Measurements from ENCODE around the gene CUL1.

CUL1 gene

DNA sequence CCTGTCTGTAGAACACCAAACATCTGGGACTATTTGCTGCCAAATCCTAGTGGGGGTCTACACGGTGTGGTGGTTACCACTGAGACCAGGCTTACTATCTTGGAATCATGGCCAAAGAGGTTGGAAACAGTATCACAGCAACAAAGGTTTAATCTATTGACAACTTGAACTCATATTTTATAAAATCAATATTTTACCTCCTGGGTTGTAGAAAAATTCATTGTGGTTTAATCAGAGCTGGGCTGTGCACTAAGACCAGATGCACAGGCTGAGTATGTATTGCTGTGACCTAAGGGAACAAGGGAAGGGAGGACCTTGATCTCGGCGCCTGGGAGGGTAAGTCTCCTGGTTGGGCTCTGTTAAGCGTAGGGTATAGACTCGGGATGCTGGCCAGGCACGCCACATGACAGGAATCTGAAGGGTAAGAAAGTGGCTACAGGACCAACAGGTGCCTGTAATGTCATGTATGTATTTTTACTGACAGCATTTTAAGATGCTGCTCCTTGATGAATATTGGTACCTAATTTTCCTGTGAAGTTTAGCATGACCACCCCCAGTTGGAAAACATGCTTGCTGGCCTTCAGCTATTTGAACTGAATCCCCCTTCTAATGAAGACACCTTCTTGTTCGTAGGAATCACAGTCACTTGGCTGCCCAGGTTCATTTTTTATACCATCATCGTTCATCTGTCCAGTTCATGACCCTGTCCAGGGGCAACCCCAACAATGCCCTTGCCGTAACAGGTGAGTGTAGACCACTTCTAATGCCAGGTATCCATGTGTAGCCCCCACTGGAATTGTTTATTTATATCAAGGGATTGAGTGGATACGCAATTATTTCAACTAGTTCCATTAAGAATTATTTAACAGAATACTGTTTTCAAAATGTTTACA is 105.9 kb downstream of the CUL1 start:
- DNase-seq (ENCODE audit: low read depth in 3 of 3) = no peak

DNA sequence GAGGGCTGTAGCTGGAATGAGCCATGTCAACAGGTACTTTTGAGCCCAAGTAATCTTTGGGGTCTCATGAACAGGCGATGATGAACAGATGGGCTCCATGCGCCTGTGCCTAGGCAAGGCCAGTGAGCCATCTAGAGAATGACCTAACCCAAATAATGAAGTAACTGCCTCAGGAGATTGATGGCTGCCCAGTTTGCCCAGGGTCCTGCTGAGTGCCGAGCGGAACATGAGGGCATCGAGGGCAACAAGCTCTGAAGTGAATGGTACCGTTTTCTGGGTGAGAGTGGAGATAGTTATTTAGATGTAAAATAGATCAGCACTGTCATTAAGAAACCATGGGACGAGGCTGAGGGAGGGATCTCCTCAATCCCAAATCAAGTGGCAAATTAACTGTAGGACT is 107.5 kb downstream of the CUL1 start:
- DNase-seq (ENCODE audit: low read depth in 3 of 3) = no peak

DNA sequence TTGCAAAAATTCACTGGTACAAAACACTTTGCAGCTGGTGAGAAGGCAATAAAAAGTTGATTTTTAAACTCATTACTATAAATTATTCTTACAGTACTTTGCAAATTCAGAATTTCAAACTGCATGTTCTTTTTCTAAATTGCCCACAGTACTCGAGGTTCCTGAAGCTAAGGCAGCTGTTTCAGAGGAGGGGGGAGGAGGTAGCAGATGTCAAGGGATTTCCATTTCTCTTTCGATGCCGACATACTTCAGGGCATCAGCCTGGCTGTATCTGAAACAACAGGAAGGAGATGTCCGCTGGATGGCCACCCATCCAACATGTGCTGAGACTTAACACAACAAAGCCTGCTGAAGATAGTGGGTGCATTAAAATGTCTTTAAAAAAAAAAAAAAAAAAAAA is 108.7 kb downstream of the CUL1 start:
- DNase-seq (ENCODE audit: low read depth in 3 of 3) = no peak

DNA sequence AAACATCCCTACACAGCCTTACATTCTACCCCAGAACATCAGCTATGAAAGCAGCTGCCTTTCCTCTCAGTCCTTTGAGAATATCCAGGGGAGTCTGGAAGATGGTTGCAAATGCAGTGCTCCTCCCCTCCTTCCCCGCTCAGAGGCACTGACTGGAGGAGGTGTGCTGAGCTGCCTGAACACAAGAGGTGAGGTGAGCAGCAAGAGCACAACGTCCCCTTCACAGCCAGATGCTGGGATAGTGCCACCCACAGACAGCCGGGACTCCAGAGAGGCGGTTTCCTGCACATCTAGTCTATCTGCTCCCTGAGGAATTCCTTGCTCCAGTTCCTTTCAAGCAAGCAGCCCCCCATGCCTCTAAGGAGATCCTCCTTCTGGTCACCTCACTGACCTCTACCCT is 111.2 kb downstream of the CUL1 start:
- no peak for DNase-seq (ENCODE audit: low read depth in 3 of 3)

DNA sequence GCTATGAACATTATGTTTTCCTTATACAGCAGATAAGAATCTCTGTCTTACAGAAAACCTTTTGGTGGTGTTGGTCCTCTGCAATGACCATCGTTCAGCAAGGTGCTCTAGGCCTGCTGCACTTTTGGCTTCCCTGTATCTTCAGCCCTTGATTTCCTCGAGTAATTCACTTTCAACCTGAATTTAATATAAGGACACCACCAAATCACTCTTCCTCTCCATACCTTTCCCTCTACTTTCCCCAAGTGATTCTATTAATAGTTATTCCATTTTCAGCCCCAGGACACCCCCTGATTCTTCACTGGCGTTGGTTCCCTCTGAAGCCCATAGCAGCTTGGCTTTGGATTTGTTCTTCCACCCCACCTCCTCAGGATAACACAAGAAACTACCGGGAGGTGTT is 113.2 kb downstream of the CUL1 start:
- DNase-seq (ENCODE audit: low read depth in 3 of 3) = no peak

DNA sequence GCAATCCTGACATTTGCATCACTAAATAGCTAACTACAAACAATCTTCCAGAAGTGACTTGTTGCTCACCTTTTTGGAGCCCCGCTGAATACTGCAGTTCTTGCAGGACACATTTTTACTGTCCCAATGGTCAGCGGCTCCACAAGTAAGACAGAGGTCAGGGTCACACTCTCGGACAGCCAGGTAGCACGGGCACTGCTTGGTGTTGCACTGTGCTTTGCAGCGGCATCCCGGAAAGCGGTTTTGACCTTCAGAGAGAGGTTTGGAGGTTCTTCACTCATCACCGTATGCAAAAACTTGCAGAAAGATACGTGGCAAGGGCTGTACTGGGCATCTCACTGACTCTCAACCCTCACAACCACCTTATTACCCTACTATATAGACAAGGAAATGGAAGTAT is 115.2 kb downstream of the CUL1 start:
- DNase-seq (ENCODE audit: low read depth in 3 of 3) = no peak

DNA sequence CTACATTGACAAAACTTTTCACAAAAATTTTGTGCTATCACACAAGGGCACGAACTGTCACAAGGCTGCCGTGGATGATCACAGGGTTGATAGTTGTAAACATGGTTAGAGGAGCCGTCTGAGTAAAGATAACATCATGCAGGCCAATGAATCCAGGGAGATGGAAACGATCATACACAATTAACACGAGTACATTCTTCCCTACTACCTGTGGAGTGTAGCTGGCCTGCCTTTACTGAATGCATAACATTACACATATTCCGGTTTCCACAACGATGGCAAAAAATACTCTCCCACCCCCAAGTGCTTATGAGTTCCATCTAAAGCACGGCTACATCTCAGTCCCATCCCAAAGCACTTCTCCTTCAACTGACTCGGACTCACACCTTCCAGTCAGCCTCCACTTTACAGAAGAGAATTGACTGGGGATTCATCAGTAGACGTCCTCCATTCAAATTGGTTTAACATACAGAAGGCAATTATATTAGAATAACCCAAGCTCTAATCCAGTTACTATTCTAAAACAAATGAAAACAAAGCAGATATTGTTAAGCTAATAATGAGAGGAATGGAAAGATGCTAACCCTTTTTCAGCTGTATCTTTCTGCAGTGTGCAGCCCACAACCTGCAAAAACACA is 116.3 kb downstream of the CUL1 start:
- DNase-seq (ENCODE audit: low read depth in 3 of 3) = no peak

DNA sequence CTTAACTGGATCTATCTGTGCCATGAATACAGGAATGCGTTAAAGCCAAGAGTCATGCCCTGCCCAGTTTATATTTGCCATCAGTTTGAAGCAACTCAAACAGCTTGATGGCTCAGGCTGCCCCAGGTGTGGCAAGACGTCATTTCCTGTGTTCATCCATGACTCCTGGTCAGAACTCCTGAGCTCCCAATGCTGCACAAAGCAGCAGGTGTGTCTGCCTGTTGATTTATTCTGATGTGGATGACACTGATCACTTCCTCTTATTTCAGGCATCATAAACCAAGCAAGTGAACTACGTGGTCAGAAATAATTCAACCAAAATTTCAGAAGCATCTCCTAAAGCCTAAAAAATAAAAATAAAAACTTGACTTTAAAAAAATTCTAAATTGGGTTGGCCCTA is 116.9 kb downstream of the CUL1 start:
- DNase-seq (ENCODE audit: low read depth in 3 of 3) = no peak

DNA sequence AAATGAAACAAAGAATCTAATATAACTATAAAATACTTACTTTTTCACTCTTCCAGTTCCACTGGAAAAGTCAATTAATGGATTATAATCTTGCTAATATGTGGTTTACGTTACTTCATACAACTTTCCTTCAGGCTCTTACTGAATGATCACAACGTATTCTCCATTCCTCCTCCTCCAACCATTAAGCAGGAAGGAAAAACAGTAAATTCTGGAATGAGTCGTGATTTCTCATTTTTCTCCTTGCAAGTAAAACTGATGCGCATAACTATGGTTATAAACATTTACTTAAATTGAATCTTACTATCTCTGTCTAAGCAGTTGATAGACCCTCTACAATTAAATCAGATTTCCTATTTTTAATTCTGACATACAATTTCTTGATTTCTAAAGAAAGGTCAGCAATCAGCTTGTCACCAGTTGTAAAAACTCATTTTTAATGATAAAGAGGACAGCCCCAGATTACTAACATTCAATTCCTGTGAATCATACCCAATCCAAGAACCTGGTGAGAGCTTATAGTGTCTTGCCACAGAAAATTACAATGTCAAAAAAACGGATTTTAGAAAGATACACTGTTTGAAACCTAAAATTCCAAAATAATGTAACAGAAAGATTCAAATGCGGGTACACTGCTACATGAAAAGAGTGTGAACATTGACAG is 121.1 kb downstream of the CUL1 start:
- DNase-seq (ENCODE audit: low read depth in 3 of 3) = no peak

DNA sequence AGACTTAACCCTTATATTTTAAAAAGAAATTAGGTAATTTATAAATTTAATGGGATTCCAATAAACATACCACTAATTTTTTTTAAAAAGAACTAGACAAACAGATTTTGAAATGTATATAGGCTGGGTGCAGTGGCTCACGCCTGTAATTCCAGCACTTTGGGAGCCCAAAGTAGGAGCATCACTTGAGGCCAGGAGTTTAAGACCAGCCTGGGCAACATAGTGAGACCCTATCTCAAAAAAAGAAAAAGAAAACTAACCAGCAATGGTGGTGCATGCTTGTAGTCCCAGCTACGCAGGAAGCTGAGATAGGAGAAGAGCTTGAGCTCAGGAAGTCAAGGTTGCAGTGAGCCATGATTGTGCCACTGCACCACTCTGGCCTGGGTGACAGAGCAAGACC is 122.7 kb downstream of the CUL1 start:
- DNase-seq (ENCODE audit: low read depth in 3 of 3) = no peak

DNA sequence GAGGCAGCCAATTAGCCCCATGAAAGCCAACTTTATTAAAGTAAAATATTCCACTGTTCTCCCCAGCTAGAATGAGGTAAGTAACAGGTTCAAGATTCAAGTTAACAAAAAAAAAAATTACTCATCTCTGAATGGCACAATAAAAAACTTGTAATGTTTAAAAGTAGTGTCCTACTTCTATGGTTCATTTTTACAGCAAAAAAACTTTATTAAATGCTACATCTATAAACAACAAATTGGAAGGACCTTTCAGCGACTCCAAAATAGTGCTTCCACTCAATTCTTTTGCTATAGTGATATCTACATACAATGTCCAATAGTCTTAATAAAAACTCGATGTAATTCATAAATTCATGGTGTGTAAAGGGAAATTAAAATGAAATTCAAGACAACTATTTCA is 126.2 kb downstream of the CUL1 start:
- no peak for DNase-seq (ENCODE audit: low read depth in 3 of 3)

DNA sequence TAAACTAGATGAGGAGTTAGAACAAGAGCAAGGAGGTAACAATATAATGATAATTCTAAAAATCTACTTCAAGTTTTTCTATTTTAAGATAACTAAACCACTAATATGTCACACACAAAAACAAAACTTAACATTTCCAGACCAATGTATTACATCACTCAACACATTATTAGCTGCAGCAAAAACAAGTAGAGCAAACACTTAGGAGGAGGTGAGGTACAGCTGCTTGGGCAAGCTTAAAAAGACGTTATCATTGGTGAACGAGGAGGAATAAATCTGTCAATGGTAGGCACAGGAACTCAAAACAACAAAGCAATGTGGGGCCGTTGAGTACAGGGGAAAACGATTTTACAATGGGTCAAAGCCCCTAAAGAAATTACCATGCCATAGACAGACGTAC is 126.6 kb downstream of the CUL1 start:
- DNase-seq (ENCODE audit: low read depth in 3 of 3) = no peak

DNA sequence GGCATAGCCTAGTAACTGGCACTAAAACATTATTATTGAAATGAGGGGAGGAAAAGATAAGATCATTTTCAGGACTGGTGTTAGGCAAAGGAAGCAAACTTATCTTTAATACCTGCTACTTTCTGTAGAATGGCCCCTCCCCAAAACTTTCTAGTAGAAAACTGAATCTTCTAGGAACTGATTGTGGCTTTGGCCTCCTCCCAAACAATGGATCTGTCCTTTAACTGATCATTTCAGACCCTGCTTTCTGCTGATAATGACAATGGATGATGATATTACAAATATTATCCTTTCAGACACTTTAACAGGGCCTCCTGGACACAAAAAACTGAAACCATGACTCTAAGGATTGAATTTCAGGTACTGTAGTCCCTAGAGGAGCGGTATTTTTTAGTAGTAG is 130.3 kb downstream of the CUL1 start:
- no peak for DNase-seq (ENCODE audit: low read depth in 3 of 3)

DNA sequence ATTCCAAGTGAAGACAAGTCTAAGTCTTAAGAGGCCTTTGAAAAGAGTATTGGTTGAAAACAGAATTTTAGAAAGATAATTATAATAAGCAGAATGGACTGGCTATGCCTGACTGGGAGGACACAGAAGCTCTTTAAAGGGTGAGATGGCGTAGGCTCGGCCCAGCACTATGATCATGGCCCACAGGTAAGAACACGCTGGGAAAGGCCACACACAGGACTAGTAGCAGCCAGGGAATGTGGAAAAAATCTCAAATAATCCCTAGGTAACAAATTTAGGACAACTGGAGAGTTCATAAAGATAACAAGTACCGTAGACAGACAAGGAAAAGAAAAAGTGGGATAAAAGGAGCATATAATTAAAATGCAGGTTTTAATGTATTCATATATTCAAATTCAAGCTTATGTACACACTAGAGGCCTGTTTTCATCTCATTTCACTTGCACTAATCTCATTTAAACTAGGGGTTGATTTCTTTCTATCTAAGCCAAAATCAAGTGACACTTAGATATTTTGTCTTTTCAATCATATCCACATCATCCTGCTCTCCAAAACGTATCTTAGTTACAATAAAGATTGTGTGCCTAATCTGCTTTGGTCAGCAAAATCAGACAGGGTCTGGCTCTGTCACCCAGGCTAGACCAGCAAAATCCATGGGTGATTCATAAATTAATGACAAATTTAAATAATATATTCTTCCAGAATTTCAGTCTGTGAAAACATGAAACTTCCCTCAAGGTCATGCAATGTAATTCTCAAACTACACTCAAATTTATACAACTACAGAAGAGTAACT is 132.4 kb downstream of the CUL1 start:
- DNase-seq (ENCODE audit: low read depth in 3 of 3) = no peak

DNA sequence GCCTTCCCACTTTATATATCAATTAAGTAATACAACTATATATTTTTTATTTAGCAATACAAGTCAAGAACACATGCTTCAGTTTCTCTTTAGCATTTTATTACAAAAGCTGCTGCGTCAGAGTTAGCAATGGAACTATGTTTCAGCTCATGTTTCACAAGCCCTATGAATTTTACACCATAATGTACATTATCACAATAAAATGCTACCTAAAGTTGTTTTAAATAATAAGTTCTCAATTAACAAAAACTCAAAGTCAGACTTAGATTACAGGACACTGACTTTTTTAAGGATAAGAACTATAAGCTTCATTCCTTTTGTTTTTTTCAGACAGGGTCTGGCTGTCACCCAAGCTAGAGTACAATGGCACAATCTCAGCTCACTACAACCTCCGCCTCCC is 133.1 kb downstream of the CUL1 start:
- DNase-seq (ENCODE audit: low read depth in 3 of 3) = no peak

DNA sequence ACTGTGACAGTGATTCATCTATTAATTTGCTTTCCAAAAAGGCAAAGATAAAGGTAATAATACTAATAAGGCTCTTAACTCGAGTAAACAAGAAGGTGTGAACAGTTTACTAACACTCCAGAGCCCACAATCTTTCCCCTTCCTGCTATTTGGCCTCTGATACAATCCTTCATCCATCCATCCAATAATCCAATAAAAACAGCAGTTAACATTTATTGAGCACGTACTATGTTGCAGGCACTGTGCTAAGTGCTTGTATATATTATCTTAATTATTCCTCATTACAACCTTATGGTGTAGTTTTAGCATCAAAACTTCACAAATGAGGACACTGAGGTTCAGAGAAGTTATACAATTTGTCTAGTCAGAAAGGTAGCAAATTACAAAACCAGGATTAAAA is 135.9 kb downstream of the CUL1 start:
- DNase-seq (ENCODE audit: low read depth in 3 of 3) = no peak

DNA sequence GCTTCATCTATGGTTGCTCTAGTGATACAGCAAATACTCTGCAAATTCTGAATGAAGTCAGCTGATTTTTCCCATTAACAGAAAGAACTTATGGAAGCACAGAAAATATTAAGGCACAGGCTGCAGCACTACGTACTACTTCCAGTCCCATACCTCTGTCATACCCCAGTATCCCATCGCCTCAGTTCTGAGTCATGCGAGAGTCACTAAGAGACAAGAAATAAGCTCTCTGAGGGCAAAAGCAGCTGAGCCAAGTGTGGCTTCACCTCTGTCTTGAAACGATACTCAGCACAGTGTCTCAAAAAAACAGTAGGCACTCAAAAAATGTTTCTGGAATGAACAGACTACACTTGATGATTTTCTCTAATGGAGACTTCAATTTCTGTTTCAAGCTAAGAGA is 137.2 kb downstream of the CUL1 start:
- no peak for DNase-seq (ENCODE audit: low read depth in 3 of 3)

DNA sequence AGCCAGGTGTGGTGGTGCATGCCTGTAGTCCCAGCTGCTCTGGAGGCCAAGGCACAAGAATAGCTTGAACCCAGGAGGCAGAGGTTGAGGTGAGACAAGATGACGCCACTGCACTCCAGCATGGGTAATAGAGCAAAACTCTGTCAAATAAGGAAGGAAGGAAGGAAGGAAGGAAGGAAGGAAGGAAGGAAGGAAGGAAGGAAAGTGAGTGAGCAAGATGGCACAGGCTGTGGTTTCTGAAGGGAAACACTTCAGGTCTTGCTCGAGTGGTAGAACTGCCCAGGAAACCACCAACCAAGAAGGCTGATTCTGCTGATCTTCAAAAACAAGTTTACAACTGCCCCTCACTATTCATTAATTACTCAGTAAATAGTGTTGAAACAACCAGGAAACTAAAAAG is 140.2 kb downstream of the CUL1 start:
- DNase-seq (ENCODE audit: low read depth in 3 of 3) = no peak

DNA sequence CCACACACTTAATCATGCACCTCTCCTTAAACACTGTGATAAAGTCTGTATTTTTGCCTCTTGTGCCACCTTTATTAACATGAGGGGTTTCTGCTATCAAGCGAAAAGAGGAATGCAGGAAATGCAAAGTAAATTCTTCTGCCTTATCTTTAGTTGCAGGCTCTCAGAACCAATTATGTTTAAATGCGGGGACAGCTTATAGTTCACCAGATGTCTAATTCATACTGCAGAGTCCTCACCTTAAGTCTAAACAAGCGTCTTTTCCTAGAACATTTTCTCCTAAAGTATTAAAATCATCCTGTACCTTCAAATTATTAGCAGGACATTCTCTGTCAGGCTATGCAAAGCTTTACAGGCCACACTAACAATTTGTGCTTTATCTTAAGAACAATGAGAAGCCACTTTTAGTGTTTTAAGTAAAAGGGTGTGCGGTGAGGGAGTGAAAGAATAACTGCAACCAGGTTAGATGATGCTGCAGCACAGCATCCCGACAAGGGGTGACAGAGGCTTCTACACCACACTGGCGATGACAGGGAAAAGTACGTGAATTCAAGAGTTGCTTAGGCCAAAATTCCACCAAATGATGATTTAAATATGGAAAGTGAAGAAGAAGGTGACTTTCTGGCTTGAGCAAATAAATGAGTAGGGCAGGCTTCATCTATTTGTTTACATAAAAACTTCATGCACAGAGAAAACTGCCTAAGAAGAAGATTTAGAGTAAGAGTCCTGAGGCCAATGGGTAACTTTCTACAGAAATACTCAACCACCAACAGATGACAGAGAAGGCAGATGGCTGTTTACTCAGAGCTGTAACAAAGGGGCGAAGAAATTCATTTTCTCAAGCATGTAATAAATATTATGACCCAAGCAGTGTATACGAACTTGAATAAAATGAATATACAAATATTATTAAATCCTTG is 149.4 kb downstream of the CUL1 start:
- no peak for DNase-seq (ENCODE audit: low read depth in 3 of 3)

DNA sequence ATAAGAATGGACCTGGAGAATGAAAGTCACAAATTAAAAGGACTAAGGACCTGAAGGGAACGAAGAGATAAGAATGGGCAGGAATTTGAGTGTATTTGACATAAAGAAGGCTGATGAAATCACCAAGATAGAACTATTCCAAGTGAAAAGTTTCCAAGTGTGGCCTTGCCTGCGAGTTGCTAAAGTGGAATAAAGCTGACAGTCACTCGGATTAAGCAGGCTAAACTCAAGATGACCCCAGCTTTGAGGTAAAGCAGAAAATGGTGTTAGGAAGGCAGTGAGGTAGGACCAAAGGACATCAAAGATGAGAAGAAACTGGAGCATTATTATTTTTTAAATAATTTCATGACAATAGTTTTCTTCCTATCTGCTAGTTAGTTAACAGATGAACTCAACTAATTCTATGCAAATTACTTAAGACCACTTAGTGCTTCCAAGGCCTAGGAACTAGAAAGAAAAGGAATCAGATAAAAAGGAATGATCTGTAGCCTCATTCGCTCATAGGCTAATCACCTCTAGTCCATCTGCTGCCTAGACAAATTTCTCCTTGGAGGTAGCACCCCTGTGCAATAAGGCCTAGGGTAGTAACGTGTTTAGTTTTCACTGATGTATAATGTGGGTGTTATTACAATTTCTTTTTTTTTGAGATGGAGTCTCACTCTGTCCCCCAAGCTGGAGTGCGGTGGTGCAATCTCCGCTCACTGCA is 150.8 kb downstream of the CUL1 start:
- DNase-seq (ENCODE audit: low read depth in 3 of 3) = no peak

All from stimulated activated CD4-positive, alpha-beta T cell treated with anti-CD3 and anti-CD28 coated beads, TNF-alpha, amount 100 ng/mL, for 48 hours (primary cell).